Endothelial cell of umbilical vein (primary cell): ENCODE data around the gene SEMA6A. TPM values are rescaled to one million over a fixed set of nuclear protein-coding genes. Genes with fewer than 3 reads are reported as not detected.

Source experiments
- BruUV-seq: library from RNA; stranded (reverse); fragments of 400-500 nt; replicated peaks from 2 replicates; lab custom pipeline; 2021; lab: Mats Ljungman, UMichigan
- CTCF ChIA-PET: fragments of 300-600, 350-600 bp; sonication (Branson Sonifier 250); formaldehyde crosslinking; loops from one replicate; lab custom pipeline; 2021; ENCODE audit warnings: antibody characterized with exemption, inconsistent platforms; lab: Charles Lee
- POLR2A ChIA-PET: fragments of 300-600, 350-600 bp; sonication (Branson Sonifier 250); formaldehyde crosslinking; loops from one replicate; lab custom pipeline; 2021; ENCODE audit warnings: antibody characterized with exemption, inconsistent platforms; lab: Charles Lee
- DNase-seq: peaks from one replicate; pipeline ENCODE4 v3.0.0-alpha.2; 2011; ENCODE audit warnings: low read depth, low spot score
- FAIRE-seq: peaks from 2 replicates; lab custom pipeline; 2011; peaks lifted over from hg19 to GRCh38; lab: Jason Lieb, UNC
- H2AFZ ChIP-seq: 2 replicates; pipeline ENCODE4 v1.6.0; 2012; ENCODE audit warnings: low read depth, low read length, control low read depth, inconsistent platforms
- H3K27ac ChIP-seq: 2 replicates; pipeline ENCODE4 v1.5.1; 2011; ENCODE audit warnings: low read depth, mild to moderate bottlenecking, control low read depth, low read length, moderate library complexity; ENCODE audit not compliant: insufficient read depth
- H3K27me3 ChIP-seq, 2 experiments: 2 replicates each; pipeline versions ENCODE4 v1.6.0 to v1.6.1; 2011; ENCODE audit warnings: low read length in 2 of 2, mixed read lengths in 1 of 2; ENCODE audit not compliant: control insufficient read depth in 2 of 2, insufficient read depth in 2 of 2
- H3K36me3 ChIP-seq, 2 experiments: 2 replicates in 1 of 2; 3 replicates in 1 of 2; pipeline ENCODE4 v1.5.1; 2011; ENCODE audit warnings: low read length in 2 of 2, mild to moderate bottlenecking in 1 of 2, moderate library complexity in 1 of 2; ENCODE audit not compliant: control insufficient read depth in 2 of 2, insufficient read depth in 2 of 2; ENCODE audit errors: extremely low read depth in 1 of 2
- H3K4me1 ChIP-seq: 3 replicates; pipeline ENCODE4 v1.5.1; 2011; ENCODE audit warnings: mild to moderate bottlenecking, low read length; ENCODE audit not compliant: control insufficient read depth, insufficient read depth; ENCODE audit errors: extremely low read depth
- H3K4me2 ChIP-seq: 2 replicates; pipeline ENCODE4 v1.6.1; 2011; ENCODE audit warnings: low read length, control low read depth, mixed read lengths; ENCODE audit not compliant: insufficient read depth
- H3K4me3 ChIP-seq, 3 experiments: fragments of 200-600 bp in 1 of 3; sonication (generic), shearing (Covaris generic) in 1 of 3; replicated peaks in 1 of 3; 2 replicates each; pipeline ENCODE4 v1.5.1; 2011 to 2016; ENCODE audit warnings: control low read depth in 3 of 3, low read length in 3 of 3, mild to moderate bottlenecking in 2 of 3, inconsistent platforms in 1 of 3, low read depth in 1 of 3, moderate library complexity in 1 of 3; ENCODE audit not compliant: insufficient read depth in 1 of 3
- H3K79me2 ChIP-seq: 2 replicates; pipeline ENCODE4 v1.6.0; 2012; ENCODE audit warnings: low read length, inconsistent platforms; ENCODE audit not compliant: control insufficient read depth, insufficient read depth
- H3K9ac ChIP-seq: replicated peaks from 2 replicates; pipeline ENCODE3; 2011; ENCODE audit warnings: low read length, control low read depth; ENCODE audit not compliant: insufficient read depth; ENCODE audit errors: extremely low read depth
- H3K9me1 ChIP-seq: replicated peaks from 3 replicates; pipeline ENCODE4 v1.6.0; 2011; ENCODE audit warnings: mild to moderate bottlenecking, low read length; ENCODE audit not compliant: control insufficient read depth, insufficient read depth; ENCODE audit errors: extremely low read depth
- H3K9me3 ChIP-seq: replicated peaks from 2 replicates; pipeline ENCODE4 v1.5.1; 2012; ENCODE audit warnings: low read length, inconsistent platforms; ENCODE audit not compliant: control insufficient read depth, insufficient read depth
- H4K20me1 ChIP-seq: replicated peaks from 2 replicates; pipeline ENCODE3; 2011; ENCODE audit warnings: mild to moderate bottlenecking, low read length; ENCODE audit not compliant: control insufficient read depth, insufficient read depth; ENCODE audit errors: extremely low read depth
- EZH2 ChIP-seq: IDR thresholded peaks from 2 replicates; pipeline ENCODE4 v1.6.1; 2012; ENCODE audit warnings: borderline replicate concordance, low read depth, mild to moderate bottlenecking, moderate library complexity, low read length, inconsistent platforms; ENCODE audit not compliant: severe bottlenecking
- GATA2 ChIP-seq: IDR thresholded peaks from 2 replicates; pipeline ENCODE4 v1.7.0; 2011; ENCODE audit warnings: low read depth, mild to moderate bottlenecking, moderate library complexity, mixed read lengths, low read length; ENCODE audit not compliant: insufficient read length, insufficient read depth
- MYC ChIP-seq: IDR thresholded peaks from one replicate; pipeline ENCODE4 v1.6.1; 2011; ENCODE audit warnings: mild to moderate bottlenecking, low read depth, low read length
- POLR2AphosphoS5 ChIP-seq: IDR thresholded peaks from 2 replicates; pipeline ENCODE4 v1.6.1; 2012; ENCODE audit warnings: low read depth, mild to moderate bottlenecking, control low read depth, low read length, moderate library complexity; ENCODE audit not compliant: insufficient read depth
- dilution Hi-C: fragments of 300-500 bp; cut with MboI; formaldehyde crosslinking; loops from one replicate; pipeline ENCODE4 v1.15.0; 2019; ENCODE audit warnings: low sequenced_read_pairs; ENCODE audit not compliant: extremely low pct_ligation_motif_present
- intact Hi-C: fragments of 100-400 bp; cut with micrococcal nuclease; formaldehyde crosslinking; loops from one replicate; pipeline ENCODE4 v1.10.0; 2022
- polyA plus RNA-seq, 4 experiments: library from polyadenylated mRNA; depleted of rRNA in 3 of 4; stranded (reverse) in 3 of 4; unstranded in 1 of 4; fragments of >200 nt; gene quantifications; 2 replicates each; pipeline versions ENCODE4 v1.2.1 to v1.2.3, GENCODE V29; 2011 to 2012; ENCODE audit warnings: missing spikeins in 1 of 4
- total RNA-seq: library from RNA; stranded (reverse); gene quantifications from 2 replicates; pipeline ENCODE4 v1.2.3, GENCODE V29; 2021
- TF ChIP-seq, protein P1 (sequence below): IDR thresholded peaks from 2 replicates; pipeline ENCODE4 v1.6.1; 2011; ENCODE audit not compliant: insufficient read depth, insufficient read length

SEMA6A gene
- total and polyA plus RNA-seq, 2 donors (not counting 3 experiments of a cell fraction or from before 2014, with no cell fraction given) = 0.43 to 1.5 TPM

DNA sequence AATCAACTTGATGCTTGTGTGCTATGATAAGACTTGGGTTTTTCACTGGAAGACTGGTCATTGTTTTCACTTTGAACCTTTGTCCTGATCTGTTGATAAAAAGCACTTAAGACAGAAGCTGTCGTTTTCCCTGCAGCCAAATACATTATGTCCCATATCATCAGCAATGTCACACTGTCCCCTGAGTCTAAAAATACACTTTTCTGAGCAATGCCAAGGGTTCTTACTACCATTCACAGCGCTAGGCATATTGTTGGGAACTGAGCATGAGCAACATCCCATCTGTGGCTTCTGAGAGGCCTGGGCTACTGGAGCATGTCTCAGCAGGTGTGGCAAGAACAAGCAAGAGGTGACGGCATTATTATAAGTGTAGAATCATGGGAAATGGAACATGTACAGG is 81.8 kb downstream of the SEMA6A start:
- Histone ChIP-seq H4K20me1 (no peaks in the 10 kb centered on the region), H3K9me1 (no peaks in the 10 kb centered on the region), H3K9ac (no peak overlapping the region), H3K79me2 (no peaks in the 10 kb centered on the region), H3K4me2 (no peak overlapping the region), H3K9me3 (no peaks in the 10 kb centered on the region), H3K36me3 (no peaks in the 10 kb centered on the region), H2AFZ (no peak overlapping the region), H3K4me1 (no peaks in the 10 kb centered on the region), H3K27me3 (no peaks in the 10 kb centered on the region), H3K4me3 (no peak overlapping the region), H3K27ac (no peak overlapping the region)
- CTCF ChIA-PET = no interaction called here
- BruUV-seq = no TSS peak
- intact Hi-C loops = no loop called here
- FAIRE-seq (no peak), DNase-seq (no peak)
- POLR2A ChIA-PET = no interaction called here
- TF ChIP-seq GATA2 (no peak), EZH2 (no peak)
- dilution Hi-C loops = no loop called here

DNA sequence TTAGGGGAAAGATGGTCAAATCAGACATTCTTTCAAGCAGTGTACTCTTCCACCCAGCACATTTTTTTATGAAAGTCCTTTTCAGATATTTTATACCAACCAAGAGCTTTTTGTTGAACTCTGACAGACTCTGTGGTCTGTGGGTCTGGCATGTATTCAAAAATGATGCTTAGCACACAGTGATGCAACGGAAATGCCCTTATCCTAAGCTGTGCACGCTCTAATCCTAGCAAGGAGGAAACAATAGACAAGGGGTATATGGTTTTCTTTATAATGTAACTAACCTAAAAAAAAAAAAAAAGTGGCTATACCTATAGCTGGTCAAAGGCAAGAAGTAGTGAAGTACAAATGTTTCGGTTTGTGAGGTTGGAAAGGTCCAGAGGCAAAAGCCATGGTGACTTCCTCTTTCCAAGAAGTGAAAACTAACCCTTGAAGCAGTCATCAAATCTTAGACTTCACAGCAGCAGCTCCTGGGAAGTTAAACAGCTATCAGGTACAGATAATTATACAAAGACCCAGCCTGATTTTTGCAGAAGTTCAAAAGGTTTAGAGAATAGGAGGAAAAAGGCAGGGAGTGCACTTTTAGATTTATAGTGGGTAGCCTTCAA is 82.5 kb downstream of the SEMA6A start:
- intact Hi-C loops (no loop called here), dilution Hi-C loops (no loop called here)
- no peaks in the 10 kb centered on the region for H3K9me1 ChIP-seq
- H3K27ac ChIP-seq = no peak overlapping the region
- FAIRE-seq = no peak
- no peaks in the 10 kb centered on the region for H3K4me1 ChIP-seq
- no peaks in the 10 kb centered on the region for H3K9me3 ChIP-seq
- ChIA-PET POLR2A (no interaction called here), CTCF (no interaction called here)
- no TSS peak for BruUV-seq
- no peak overlapping the region for H3K9ac ChIP-seq
- H3K27me3 ChIP-seq = no peaks in the 10 kb centered on the region
- DNase-seq = no peak
- no peak overlapping the region for H3K4me3 ChIP-seq
- H3K79me2 ChIP-seq = no peaks in the 10 kb centered on the region
- H2AFZ ChIP-seq = no peak overlapping the region
- TF ChIP-seq EZH2 (no peak), MYC (no peak), POLR2AphosphoS5 (no peak)
- TF ChIP-seq, protein P1, sequence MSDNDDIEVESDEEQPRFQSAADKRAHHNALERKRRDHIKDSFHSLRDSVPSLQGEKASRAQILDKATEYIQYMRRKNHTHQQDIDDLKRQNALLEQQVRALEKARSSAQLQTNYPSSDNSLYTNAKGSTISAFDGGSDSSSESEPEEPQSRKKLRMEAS = no peak
- H3K36me3 ChIP-seq = no peaks in the 10 kb centered on the region
- H3K4me2 ChIP-seq = no peak overlapping the region
- no peaks in the 10 kb centered on the region for H4K20me1 ChIP-seq
